GM21360 (cell line): Measurements from ENCODE around the gene PACS1.
"Not testable (repeated sequence)": the region's sequence is repeated elsewhere in the genome, so short reads cannot be mapped to it uniquely, and the experiment has no call there.

Source experiments
- ATAC-seq: cut with Tn5 transposase; IDR thresholded peaks from one replicate; pipeline ENCODE4 v1.9.1; 2021; ENCODE audit warnings: mild to moderate bottlenecking, moderate library complexity; ENCODE audit not compliant: unreplicated experiment

Gene PACS1

GRCh38 chr11:66069715-66070603 is at the start of gene PACS1:
Gene PACS1, plus strand, starts transcription at chr11:66070272. Its CDS starts 215 bp downstream, at chr11:66070487.
- peak; percentile 44 for ATAC-seq

GRCh38 chr11:66020618-66021357 is 49.3 kb upstream of the PACS1 start:
- ATAC-seq = no peak

- ATAC-seq = no peak
These were observed 47.5 kb upstream of the PACS1 start for GRCh38 chr11:66022401-66023185.

- not testable (repeated sequence) for ATAC-seq
These were observed 47.0 kb upstream of the PACS1 start for GRCh38 chr11:66023186-66023440.

GRCh38 chr11:66026017-66026529 is 44.0 kb upstream of the PACS1 start, which contains the start of gene CATSPER1:
Gene CATSPER1, minus strand, starts transcription at chr11:66026479. Its CDS starts 100 bp downstream, at chr11:66026379.
- no peak for ATAC-seq

- no peak for ATAC-seq
These were observed 36.9 kb upstream of the PACS1 start for GRCh38 chr11:66032957-66033735.

GRCh38 chr11:66035653-66036333 is 34.3 kb upstream of the PACS1 start:
- no peak for ATAC-seq

- ATAC-seq = no peak
These were observed 33.8 kb upstream of the PACS1 start for GRCh38 chr11:66036334-66036710.

GRCh38 chr11:66037327-66037726 is 32.7 kb upstream of the PACS1 start:
- ATAC-seq = no peak

- ATAC-seq = no peak
These were observed 30.3 kb upstream of the PACS1 start for GRCh38 chr11:66039765-66040164.

GRCh38 chr11:66042227-66042995 is 27.7 kb upstream of the PACS1 start:
- no peak for ATAC-seq

GRCh38 chr11:66042996-66043906 is 26.8 kb upstream of the PACS1 start:
- no peak for ATAC-seq

GRCh38 chr11:66044757-66045156 is 25.3 kb upstream of the PACS1 start:
- ATAC-seq = peak; percentile 10

- peak; percentile 55 for ATAC-seq
These were observed 24.9 kb upstream of the PACS1 start for GRCh38 chr11:66045177-66045639.

GRCh38 chr11:66046901-66047300 is 23.2 kb upstream of the PACS1 start:
- ATAC-seq = no peak

- ATAC-seq = no peak
These were observed 22.3 kb upstream of the PACS1 start for GRCh38 chr11:66047541-66048365.
